Lung (tissue), 12 donors: ENCODE measurements around the gene PRKCB. TPM values are rescaled to one million over a fixed set of nuclear protein-coding genes. Genes with fewer than 3 reads are reported as not detected.

Experiments
- ATAC-seq: fragments of 200-7000 bp; cut with Tn5 transposase; one replicate; pipeline ENCODE4 v1.9.1; 2020; ENCODE audit warnings: moderate number of reproducible peaks; ENCODE audit not compliant: insufficient read depth, low FRiP score
- DNase-seq, 3 donors: peaks; one replicate each; pipeline ENCODE4 v3.0.0-alpha.2; 2013 to 2017
- H3K27ac ChIP-seq, 2 donors: one replicate each; pipeline ENCODE4 v1.5.1; 2013; ENCODE audit warnings: mild to moderate bottlenecking in 2 of 2, moderate library complexity in 2 of 2, control low read depth in 1 of 2, inconsistent platforms in 1 of 2, low read depth in 1 of 2, low read length in 1 of 2
- H3K27me3 ChIP-seq, 3 donors: one replicate each; pipeline ENCODE4 v1.5.1; 2013; ENCODE audit warnings: low read length in 2 of 3; ENCODE audit not compliant: control insufficient read depth in 3 of 3, insufficient read depth in 3 of 3
- H3K36me3 ChIP-seq, 4 donors: one replicate each; pipeline ENCODE4 v1.5.1; 2013; ENCODE audit warnings: low read length in 4 of 4, mild to moderate bottlenecking in 1 of 4, moderate library complexity in 1 of 4; ENCODE audit not compliant: control insufficient read depth in 4 of 4, insufficient read depth in 4 of 4
- H3K4me1 ChIP-seq, 5 donors: one replicate each; pipeline ENCODE4 v1.5.1; 2013; ENCODE audit warnings: low read length in 5 of 5, mild to moderate bottlenecking in 2 of 5, moderate library complexity in 1 of 5; ENCODE audit not compliant: control insufficient read depth in 5 of 5, insufficient read depth in 5 of 5
- H3K4me3 ChIP-seq: one replicate; pipeline ENCODE4 v1.5.1; 2013; ENCODE audit warnings: mild to moderate bottlenecking, control low read depth, moderate library complexity
- H3K9ac ChIP-seq, 2 donors: one replicate each; pipeline ENCODE4 v1.5.1; 2013; ENCODE audit warnings: low read length in 2 of 2, control low read depth in 1 of 2; ENCODE audit not compliant: insufficient read depth in 1 of 2
- H3K9me3 ChIP-seq, 4 donors: one replicate each; pipeline ENCODE4 v1.5.1; 2013; ENCODE audit warnings: low read length in 3 of 4, mild to moderate bottlenecking in 1 of 4, moderate library complexity in 1 of 4; ENCODE audit not compliant: control insufficient read depth in 4 of 4, insufficient read depth in 3 of 4
- CTCF ChIP-seq: IDR thresholded peaks from 2 replicates; pipeline ENCODE4 v1.5.1; 2012; ENCODE audit warnings: mild to moderate bottlenecking; ENCODE audit errors: control extremely low read depth, extremely low read depth
- WGBS, 2 donors: extraction: QIAGEN DNeasy Blood & Tissue Kit; methylation state at CpG; one replicate each; pipeline ENCODE4 v1.1.7; 2013; 5-methylcytosine and 5-hydroxymethylcytosine counted together
- polyA plus RNA-seq, 2 donors: library from polyadenylated mRNA; stranded (reverse); fragments of 200-250 nt; gene quantifications; one replicate each; pipeline ENCODE4 v1.2.1, GENCODE V29; 2013
- total RNA-seq, 2 donors: library from RNA; depleted of rRNA in 1 of 2; stranded (reverse); fragments of >200 nt in 1 of 2; gene quantifications; one replicate each; pipeline ENCODE4 v1.2.1, GENCODE V29; 2014 to 2021
- donor health status: control.
- donor health status: control.
- donor health status: Bipolar disorder and iron deficiency.
- donor health status: healthy.
- donor health status: DM: yes; HTN: yes; CAD: no.

The PRKCB gene
- total and polyA plus RNA-seq, 4 donors: 2.5 to 46.4 (median 21.8) TPM

DNA sequence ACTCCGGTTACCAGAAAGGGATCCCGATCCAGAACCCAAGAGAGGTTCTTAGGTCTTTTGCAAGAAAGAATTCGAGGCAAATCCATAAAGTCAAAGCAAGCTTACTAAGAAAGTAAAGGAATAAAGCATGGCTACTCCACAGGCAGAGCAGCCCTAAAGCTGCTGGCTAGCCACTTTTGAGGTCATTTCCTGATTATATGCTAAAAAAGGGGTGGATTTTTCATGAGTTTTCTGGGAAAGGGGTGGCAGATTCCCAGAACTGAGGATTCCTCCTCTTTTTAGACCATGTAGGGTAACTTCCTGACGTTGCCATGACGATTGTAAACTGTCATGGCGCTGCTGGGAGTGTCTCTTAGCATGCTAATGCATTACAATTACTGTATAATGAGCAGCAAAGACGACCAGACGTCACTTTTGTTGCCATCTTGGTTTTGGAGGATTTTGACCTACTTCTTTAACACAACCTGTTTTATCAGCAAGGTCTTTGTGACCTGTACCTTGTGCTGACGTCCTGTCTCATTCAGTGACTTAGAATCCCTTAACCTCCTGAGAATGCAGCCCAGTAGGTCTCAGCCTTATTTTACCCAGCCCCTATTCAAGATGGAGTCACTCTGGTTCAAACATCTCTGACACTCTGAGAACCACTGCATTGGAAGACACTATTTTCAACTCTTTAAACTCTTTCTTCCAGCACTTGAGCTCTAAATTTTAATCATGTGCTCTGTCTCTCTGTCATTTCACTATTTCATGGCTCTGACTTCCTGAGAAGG lies 216.7 kb downstream of the PRKCB start:
- H3K4me1 ChIP-seq: no peaks in the 10 kb centered on the region

DNA sequence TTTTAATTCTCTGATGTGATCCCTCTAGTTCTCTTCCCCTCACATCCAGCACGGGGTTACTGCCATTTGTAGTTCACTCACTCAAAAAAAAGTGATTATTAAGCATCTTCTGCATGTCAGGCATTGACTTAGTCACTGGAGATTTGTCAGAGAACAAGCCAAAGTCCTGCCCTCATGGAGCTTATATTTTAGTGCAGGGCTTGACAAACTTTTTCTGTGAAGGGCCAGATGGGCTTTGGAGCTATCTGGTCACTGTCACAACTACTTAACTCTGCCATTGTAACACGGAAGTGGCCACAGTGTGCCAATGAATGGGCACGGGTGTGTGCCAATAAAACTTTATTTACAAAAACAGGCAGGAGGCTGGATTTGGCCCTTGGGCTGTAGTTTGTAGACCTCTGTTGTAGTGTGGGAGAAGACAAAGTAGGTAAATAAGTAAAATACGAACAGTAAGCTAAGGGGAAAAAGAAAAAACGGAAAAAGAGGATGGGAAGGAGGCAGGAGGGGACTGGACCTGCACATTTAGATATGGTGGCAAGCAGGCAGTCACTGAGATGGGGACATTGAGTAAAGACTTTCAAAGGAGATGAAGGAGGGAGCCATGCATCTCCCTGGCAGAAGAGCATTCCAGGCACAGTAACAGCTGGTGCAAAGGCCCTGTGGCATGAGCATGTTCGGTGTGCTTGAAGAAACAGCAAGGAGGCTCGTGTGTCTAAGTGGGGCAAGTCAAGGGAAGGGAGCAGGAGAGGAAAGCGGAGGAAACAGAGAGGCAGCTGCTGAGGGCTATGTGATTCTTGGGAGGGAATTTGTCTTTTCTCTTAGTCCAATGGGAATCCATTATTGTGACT lies 217.5 kb downstream of the PRKCB start:
- WGBS, 2 donors: 85 to 93% methylated on average over 8 of the region's 8 CpGs
- no peak for DNase-seq

More for the DNA sequence above, 216.7 kb downstream of the PRKCB start:
- Histone ChIP-seq H3K36me3 (peaks cover 0 to 14% (median 3%) of the 10 kb centered on the region in 4 donors), H3K27ac (no peak overlapping the region), H3K9ac (no peak overlapping the region), H3K4me3 (no peak overlapping the region), H3K27me3 (peaks cover 0 to 7% (median 0%) of the 10 kb centered on the region in 3 donors), H3K9me3 (peaks cover 0 to 6% (median 0%) of the 10 kb centered on the region in 4 donors)
- DNase-seq (no peak), ATAC-seq (no peak)
- 70 to 87% methylated on average over 9 of the region's 9 CpGs for WGBS, 2 donors
- TF ChIP-seq CTCF: no peak

DNA sequence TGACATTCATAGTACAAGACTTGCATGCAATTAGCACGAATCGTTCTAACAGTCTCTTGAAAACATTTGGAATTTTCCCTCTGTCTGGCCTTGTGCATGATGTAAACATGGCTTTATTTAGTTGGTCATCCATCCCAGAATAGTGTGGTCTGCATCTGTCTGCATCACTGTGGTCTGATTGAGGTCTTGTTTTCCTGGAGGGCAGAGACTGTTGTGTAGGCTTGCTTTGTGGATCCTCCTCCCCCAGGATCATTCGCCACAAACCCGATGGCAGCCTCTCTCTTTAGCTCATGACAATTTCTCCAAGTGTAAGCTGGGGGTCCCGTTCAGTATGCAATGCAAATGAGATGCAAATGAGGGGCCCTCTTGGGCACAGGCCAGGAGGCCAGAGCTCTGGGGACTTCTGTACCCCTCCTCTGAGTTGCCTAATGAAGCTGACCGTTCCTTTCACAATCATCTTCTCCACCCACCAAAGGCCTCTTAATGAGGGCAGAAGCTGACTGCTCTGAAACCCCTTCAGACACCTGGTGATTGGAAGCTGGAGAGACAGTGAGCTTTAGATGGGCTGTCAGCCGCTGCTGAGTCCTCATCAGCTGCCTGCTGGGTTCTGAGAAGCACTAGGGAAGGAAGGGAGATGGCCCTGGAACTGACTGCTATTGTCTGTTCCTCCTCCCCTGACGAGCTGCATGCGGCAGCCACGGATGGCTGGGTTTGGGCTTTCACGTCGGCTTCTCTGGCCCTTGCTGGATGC lies 219.1 kb downstream of the PRKCB start:
- no peaks in the 10 kb centered on the region for H3K4me1 ChIP-seq
- no peak overlapping the region for H3K9ac ChIP-seq
- DNase-seq (peak in 1 of 3 donors; percentile 14), ATAC-seq (no peak)
- H3K36me3 ChIP-seq: peaks cover 0 to 14% (median 3%) of the 10 kb centered on the region in 4 donors
- 55 to 74% methylated on average over 12 of the region's 12 CpGs for WGBS, 2 donors
- TF ChIP-seq CTCF: no peak
- peaks cover 0 to 7% (median 0%) of the 10 kb centered on the region in 3 donors for H3K27me3 ChIP-seq
- no peak overlapping the region for H3K4me3 ChIP-seq
- peaks cover 0 to 6% (median 0%) of the 10 kb centered on the region in 4 donors for H3K9me3 ChIP-seq
- H3K27ac ChIP-seq: no peak overlapping the region

More for the DNA sequence above, 217.5 kb downstream of the PRKCB start:
- Histone ChIP-seq H3K4me1 (no peaks in the 10 kb centered on the region), H3K36me3 (peaks cover 0 to 14% (median 3%) of the 10 kb centered on the region in 4 donors), H3K9ac (no peak overlapping the region), H3K27ac (no peak overlapping the region), H3K4me3 (no peak overlapping the region), H3K27me3 (peaks cover 0 to 7% (median 0%) of the 10 kb centered on the region in 3 donors), H3K9me3 (peaks cover 0 to 6% (median 0%) of the 10 kb centered on the region in 4 donors)
- no peak for TF ChIP-seq CTCF
- ATAC-seq: no peak
